Measurements from ENCODE around the gene PTPRN2.
"Not testable (repeated sequence)": the region's sequence is repeated elsewhere in the genome, so short reads cannot be mapped to it uniquely, and the experiment has no call there.

PTPRN2 gene

DNA sequence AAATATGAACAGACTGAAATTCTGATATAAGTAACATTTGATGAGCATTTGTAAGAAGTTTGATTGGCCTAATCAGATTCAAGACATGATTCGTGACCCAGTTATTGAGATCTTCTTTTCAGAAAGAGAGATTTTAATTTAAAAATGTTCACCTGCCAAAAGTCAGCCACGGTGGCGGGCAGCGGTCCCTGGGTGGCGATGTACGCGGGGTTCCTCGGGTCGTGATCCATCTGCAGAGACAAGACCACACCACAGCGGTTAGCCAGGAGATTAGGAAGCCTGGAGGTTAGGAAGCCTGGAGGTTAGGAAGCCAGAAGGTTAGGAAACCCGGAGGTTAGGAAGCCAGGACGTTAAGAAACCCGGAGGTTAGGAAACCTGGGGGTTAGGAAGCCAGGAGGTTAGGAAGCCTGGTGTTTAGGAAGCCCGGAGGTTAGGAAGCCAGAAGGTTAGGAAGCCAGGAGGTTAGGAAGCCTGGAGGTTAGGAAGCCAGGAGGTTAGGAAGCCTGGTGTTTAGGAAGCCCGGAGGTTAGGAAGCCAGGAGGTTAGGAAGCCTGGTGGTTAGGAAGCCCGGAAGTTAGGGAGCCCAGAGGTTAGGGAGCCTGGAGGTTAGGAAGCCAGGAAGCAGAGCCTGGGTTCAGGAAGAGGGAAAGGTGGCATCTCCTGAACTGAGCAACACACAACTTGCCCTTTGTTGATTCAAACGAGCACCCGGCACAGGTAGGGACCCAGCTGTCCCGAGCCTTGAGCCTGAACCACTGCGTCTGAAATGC lies 992.4 kb downstream of the PTPRN2 start:
- DNase-seq (ENCODE audit: low read depth in 1 of 2, low spot score in 1 of 2): no peak

DNA sequence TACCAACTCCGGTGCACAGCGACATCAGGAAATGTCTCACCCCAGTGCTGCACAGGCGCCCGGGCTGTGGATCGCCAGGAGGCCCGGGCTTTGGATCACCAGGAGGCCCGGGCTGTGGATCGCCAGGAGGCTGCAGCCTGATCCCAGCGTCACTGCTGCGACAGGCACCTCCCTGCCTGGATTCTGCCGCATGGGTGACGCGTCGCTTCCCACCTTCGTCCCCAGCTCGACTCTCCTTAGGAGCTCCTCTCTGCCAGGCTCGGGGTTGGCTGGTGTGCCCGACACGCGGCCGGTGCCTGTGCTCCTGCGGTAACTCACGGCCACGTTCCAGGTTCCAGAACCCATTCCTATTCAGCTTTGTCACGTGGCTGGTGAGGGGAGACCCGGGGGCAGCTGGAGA lies 993.3 kb downstream of the PTPRN2 start:
- DNase-seq (ENCODE audit: low read depth in 1 of 2, low spot score in 1 of 2): no peak

DNA sequence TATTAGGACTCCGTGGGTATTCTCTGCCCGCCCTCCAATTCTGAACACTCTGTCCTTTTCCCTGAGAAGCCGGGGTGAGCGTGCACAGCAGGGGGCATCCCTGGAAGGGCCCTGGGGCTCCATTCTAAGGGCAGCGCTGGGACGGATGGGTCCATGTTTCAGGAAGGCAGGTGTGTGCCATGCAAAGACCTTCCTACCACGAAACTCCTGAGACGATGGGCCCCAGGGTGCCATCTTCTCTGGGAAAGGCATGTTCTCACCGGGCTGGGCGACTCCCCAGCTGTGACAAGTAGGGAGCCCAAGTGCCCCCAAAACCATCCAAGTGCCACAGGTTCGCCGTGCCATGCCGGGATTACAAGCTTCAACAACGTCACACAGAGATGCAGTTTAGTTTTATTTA lies 994.1 kb downstream of the PTPRN2 start:
- DNase-seq (ENCODE audit: low read depth in 1 of 2, low spot score in 1 of 2): no peak

- DNase-seq (ENCODE audit: low read depth in 1 of 2, low spot score in 1 of 2): not testable (repeated sequence)
These were observed 994.8 kb downstream of the PTPRN2 start for GRCh38 chr7:157592636-157593320.

DNA sequence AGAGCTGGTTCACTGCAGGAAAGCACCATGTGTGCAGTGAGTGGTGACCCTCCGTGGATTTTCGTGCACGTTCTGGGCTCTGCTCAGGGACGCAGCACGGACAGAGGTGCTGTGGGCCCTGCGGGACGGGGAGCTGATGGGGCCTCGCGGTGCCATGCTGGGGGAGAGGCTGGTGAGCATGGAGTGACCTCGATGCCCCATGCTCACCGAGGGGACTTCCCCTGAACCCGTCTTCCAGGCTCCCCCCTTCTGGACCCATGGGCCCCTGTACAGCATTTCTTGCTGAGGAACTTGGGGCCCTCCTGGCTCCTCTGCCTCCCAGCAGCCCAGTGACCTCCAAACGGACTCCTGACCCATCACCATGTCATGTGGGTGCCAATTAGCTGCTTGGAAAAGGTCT lies 997.1 kb downstream of the PTPRN2 start:
- DNase-seq (ENCODE audit: low read depth in 1 of 2, low spot score in 1 of 2): no peak

GRCh38 chr7:157589680-157590079 lies 997.9 kb downstream of the PTPRN2 start:
- no peak for DNase-seq (ENCODE audit: low read depth in 1 of 2, low spot score in 1 of 2)

DNA sequence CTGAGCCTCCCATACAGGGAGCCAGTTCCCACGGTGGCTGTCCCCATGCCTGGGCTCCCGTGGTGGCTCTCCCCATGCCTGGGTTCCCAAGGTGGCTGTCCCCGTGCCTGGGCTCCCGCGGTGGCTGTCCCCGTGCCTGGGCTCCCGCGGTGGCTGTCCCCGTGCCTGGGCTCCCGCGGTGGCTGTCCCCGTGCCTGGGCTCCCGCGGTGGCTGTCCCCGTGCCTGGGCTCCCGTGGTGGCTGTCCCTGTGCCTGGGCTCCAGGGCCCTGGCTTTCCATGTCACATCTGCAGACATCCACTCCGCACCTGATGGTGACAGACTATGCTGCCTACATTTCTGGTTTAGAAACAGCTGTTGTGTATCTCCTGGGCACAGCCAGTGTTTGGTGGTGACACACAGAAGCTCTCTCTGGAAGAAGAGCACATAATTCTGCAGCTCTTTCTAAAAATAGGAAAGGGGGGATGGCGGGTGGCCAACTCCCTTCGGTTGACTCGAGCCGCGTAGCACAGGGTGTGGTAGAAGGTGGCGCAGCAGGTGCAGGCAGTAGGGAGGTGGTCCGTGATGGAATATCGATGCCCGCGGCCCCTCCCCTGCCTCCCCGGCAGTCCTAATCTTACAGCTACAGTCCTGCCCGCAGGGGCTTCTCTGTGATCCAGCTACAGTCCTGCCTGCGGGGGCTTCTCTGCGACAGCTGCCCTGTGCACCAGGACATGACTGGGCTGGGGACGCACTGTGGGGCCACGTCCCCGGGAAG lies 999.6 kb downstream of the PTPRN2 start:
- no peak for DNase-seq (ENCODE audit: low read depth in 1 of 2, low spot score in 1 of 2)

DNA sequence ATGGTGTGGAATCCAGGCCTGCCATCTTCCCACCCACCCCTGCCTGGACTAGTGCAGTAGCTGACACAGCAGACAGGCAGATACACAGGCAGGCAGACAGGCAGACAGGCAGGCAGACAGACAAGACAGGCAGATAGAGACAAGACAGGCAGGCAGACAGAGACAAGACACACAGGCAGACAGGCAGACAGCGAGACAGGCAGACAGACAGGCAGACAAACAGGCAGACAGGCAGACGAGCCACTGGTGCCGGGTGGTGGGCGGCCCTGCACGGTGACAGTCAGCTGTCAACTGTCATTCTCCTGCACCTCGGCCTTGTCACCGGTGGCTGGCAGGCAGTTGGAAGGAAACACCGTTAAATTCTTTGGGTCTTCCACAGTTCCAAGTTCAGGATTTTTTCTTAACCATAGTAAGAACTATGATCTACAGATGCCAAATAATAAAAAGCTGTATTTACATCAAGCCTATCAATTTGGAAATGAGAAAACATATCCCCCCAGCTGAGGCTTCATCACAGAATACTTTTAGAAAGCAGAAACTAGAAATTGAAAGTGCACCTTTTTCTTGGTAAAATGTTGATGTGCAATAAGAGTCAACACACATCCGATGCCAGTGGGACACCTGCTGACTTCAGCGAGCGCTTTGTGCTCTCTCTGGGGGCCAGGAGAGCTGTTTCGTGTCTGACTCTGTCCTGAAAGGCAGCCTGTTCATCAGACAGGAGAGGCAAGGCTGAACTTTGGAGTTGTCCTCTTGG lies 1000.4 kb downstream of the PTPRN2 start:
- no peak for DNase-seq (ENCODE audit: low read depth in 1 of 2, low spot score in 1 of 2)

GRCh38 chr7:157586426-157586955 lies 1001.1 kb downstream of the PTPRN2 start:
- no peak for DNase-seq (ENCODE audit: low read depth in 1 of 2, low spot score in 1 of 2)

- DNase-seq (ENCODE audit: low read depth in 1 of 2, low spot score in 1 of 2): no peak
These were observed 1002.3 kb downstream of the PTPRN2 start for GRCh38 chr7:157585113-157585861.

DNA sequence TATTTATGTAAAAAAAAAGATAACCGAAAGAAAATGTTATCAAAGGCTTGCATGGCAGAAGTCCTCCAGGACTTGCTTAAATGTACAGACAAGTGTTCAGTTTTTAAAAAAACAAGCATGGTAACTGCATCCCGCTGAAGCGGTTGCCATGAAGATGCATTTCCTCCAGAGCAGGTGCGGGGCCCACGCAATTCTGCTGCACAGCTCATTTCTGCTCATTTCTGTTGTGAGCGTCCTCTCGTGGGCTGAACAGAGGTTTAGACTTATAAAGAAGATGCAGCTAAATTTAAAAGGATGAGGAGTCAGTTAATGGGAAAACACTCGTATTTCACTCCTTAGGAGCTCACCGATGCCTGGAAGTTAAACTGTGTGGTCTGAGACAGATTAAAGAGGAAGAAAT lies 1003.2 kb downstream of the PTPRN2 start:
- DNase-seq (ENCODE audit: low read depth in 1 of 2, low spot score in 1 of 2): no peak

GRCh38 chr7:157581740-157582139 lies 1005.9 kb downstream of the PTPRN2 start:
- DNase-seq (ENCODE audit: low read depth in 1 of 2, low spot score in 1 of 2): no peak

- no peak for DNase-seq (ENCODE audit: low read depth in 1 of 2, low spot score in 1 of 2)
These were observed 1007.3 kb downstream of the PTPRN2 start for GRCh38 chr7:157580324-157580723.

DNA sequence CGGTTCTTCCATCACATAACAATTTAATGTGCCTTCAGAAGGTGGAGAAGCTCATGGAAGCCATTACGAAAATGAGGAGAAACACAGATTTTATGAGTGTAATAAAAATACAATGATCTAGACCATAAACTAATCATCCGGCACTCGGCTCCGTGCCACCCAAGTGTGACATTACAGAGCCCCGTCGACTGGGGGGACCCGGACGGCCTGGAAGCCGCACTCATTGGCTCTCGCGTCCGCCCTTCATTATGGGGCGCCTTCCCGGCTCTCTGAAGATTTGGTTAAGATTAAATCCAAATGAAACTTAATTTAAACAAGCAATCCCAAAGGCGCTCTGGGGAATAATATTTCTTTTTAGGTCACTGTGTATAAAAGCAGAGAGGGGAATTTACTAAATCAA lies 1008.2 kb downstream of the PTPRN2 start:
- DNase-seq (ENCODE audit: low read depth in 1 of 2, low spot score in 1 of 2): no peak

- no peak for DNase-seq (ENCODE audit: low read depth in 1 of 2, low spot score in 1 of 2)
These were observed 1009.8 kb downstream of the PTPRN2 start for GRCh38 chr7:157577796-157578339.

- DNase-seq (ENCODE audit: low read depth in 1 of 2, low spot score in 1 of 2): no peak
These were observed 1010.6 kb downstream of the PTPRN2 start for GRCh38 chr7:157577061-157577460.

DNA sequence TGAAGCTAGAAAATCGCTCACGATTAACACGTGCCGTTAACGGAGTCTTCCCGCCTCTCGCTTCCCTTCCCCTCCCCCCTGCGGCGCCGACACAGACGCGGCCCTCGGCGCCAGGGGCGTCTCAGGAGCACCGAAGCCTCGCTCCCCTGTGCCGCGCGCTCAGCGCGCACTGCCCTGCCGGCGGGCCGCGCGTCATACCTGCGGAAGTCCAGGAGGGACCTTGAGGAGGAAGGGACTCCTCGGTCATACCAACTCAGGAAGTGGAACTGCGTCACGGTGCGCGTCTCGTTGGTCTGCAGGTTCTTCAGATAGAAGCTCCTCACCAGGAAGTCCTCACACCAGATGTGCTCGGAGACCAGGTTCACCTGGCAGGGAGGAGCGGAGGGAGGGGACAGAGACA lies 1011.2 kb downstream of the PTPRN2 start:
- DNase-seq (ENCODE audit: low read depth in 1 of 2, low spot score in 1 of 2): peak in 1 of 2 donors; percentile 26

GRCh38 chr7:157575777-157576176 lies 1011.8 kb downstream of the PTPRN2 start:
- DNase-seq (ENCODE audit: low read depth in 1 of 2, low spot score in 1 of 2): no peak

GRCh38 chr7:157574914-157575586 lies 1012.6 kb downstream of the PTPRN2 start:
- DNase-seq (ENCODE audit: low read depth in 1 of 2, low spot score in 1 of 2): no peak
